Measurements from ENCODE around the gene WNT11. TPM values are rescaled to one million over a fixed set of nuclear protein-coding genes. Genes with fewer than 3 reads are reported as not detected.

WNT11 gene
- total RNA-seq, 1 donor from 2014 or later: 22.8 TPM

DNA sequence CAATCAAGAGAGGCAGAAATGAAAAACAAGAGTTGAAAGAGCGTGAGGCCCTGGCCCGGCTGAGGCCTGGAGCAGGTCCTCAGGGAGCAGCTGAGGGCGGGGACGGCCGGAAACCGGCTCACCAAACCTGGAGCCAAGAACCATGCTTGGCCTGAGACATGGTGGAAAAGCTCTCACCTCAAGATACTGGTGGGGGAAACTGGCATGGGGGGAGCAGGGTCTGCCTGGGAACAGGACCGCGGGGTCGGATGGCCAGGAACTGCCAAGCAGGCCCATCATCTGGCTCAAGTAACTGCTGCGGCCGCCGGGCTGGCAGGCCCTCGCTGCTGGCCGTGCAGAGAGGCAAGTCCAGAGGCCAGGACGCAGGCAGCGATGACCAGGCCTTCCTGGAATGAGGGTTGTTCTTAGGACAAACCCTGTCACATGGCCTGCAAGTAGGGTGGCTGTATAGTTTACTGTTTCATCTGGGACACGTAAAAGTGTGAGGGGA, 18.9 kb upstream of the WNT11 start:
- H3K36me3 Mint-ChIP-seq: no peaks in the 10 kb centered on the region
- no peak overlapping the region for H3K27ac Mint-ChIP-seq
- H3K4me1 Mint-ChIP-seq: no peaks in the 10 kb centered on the region
- H3K27me3 Mint-ChIP-seq (ENCODE audit: low read depth): no peaks in the 10 kb centered on the region
- no peak for TF ChIP-seq CTCF (IDR thresholded peaks at IDR 0.05; ENCODE audit: unreplicated experiment)
- no peaks in the 10 kb centered on the region for H3K9me3 Mint-ChIP-seq
- no peak overlapping the region for H3K4me3 Mint-ChIP-seq
- DNase-seq (ENCODE audit: low spot score in 2 of 2, unreplicated experiment in 2 of 2): no peak

DNA sequence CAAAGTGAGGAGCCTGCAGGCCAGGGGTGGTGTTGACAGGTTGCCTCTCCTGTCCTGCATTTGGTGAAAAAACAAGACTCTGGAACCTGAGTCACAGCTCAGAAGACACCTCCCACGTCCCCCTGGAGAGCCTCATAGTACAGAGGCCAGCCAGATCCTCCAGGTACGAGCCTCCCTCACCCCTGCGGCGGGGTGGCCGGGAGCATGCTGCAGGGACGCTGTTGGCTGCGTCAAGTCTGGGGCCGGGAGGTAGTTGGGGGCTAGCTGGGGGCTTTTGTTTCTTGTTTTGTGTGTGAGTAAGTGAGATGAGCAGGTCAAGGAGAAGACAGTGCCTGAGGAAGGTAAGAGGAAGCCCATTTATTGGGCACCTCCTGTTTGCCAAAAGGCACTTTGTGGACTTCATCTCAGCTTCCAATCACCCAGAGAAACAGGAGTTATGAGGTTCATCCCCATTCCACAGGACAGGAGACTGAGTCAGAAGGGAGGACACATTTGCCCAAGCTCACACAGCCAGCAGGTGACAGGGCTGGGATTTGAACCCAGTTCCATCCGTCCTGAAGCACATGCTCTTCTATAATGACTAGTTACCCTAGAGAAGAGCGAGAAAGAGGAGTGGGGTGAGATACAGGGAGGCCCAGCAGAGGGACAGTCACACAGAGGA, 18.3 kb upstream of the WNT11 start:
- Mint-ChIP-seq H3K9me3 (no peaks in the 10 kb centered on the region), H3K27ac (no peak overlapping the region), H3K27me3 (ENCODE audit: low read depth) (no peaks in the 10 kb centered on the region), H3K4me1 (no peaks in the 10 kb centered on the region), H3K4me3 (no peak overlapping the region), H3K36me3 (no peaks in the 10 kb centered on the region)
- TF ChIP-seq CTCF (IDR thresholded peaks at IDR 0.05; ENCODE audit: unreplicated experiment): no peak
- DNase-seq (ENCODE audit: low spot score in 2 of 2, unreplicated experiment in 2 of 2): no peak

DNA sequence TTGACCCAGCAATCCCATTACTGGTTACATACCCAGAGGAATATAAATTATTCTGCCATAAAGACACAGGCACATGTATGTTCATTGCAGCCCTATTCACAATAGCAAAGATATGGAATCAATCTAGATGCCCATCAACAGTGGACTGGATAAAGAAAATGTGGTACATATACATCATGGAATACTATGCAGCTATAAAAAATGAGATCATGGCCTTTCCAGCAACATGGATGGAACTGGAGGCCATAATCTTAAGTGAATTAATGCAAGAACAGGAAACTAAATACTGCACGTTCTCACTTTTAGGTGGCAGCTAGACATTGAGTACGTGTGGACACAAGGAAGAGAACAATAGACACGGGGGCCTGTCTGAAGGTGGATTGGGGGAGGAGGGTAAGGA, 15.1 kb upstream of the WNT11 start:
- Mint-ChIP-seq H3K27me3 (ENCODE audit: low read depth) (no peaks in the 10 kb centered on the region), H3K4me3 (no peak overlapping the region), H3K36me3 (no peaks in the 10 kb centered on the region), H3K4me1 (peaks cover 10% of the 10 kb centered on the region), H3K9me3 (no peaks in the 10 kb centered on the region), H3K27ac (no peak overlapping the region)
- DNase-seq (ENCODE audit: low spot score in 2 of 2, unreplicated experiment in 2 of 2): no peak
- no peak for TF ChIP-seq CTCF (IDR thresholded peaks at IDR 0.05; ENCODE audit: unreplicated experiment)

DNA sequence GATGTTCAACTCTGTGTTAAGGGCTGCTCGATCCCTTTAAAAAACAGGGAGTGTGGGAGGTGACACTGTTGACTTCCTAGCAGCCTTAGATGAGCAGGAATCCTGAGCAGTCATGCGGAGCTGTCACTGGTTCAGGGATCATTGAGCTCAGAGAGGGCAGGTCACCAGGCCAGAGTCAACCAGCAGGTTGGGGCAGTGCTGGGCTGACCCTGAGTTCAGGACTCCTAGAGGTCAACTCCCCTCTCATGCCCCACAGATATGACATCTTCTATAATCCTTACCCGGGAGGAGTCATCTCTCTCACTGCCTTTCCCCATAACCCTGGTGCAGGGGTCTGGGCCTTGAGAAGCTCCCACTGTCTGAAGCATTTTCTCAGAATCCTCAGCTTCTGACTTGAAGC, 12.9 kb upstream of the WNT11 start:
- no peak overlapping the region for H3K4me3 Mint-ChIP-seq

GRCh38 chr11:76218449-76219178, 12.3 kb upstream of the WNT11 start:
- H3K27ac Mint-ChIP-seq: no peak overlapping the region
- H3K4me3 Mint-ChIP-seq: no peak overlapping the region
- peaks cover 10% of the 10 kb centered on the region for H3K4me1 Mint-ChIP-seq
- TF ChIP-seq CTCF (IDR thresholded peaks at IDR 0.05; ENCODE audit: unreplicated experiment): no peak
- no peaks in the 10 kb centered on the region for H3K36me3 Mint-ChIP-seq
- H3K9me3 Mint-ChIP-seq: no peaks in the 10 kb centered on the region
- DNase-seq (ENCODE audit: low spot score in 2 of 2, unreplicated experiment in 2 of 2): no peak
- H3K27me3 Mint-ChIP-seq (ENCODE audit: low read depth): peaks cover 6% of the 10 kb centered on the region

More for the DNA sequence above, 12.9 kb upstream of the WNT11 start:
- Mint-ChIP-seq H3K9me3 (no peaks in the 10 kb centered on the region), H3K27me3 (ENCODE audit: low read depth) (peaks cover 3% of the 10 kb centered on the region), H3K36me3 (no peaks in the 10 kb centered on the region), H3K27ac (no peak overlapping the region), H3K4me1 (peaks cover 10% of the 10 kb centered on the region)
- DNase-seq (ENCODE audit: low spot score in 2 of 2, unreplicated experiment in 2 of 2): no peak
- no peak for TF ChIP-seq CTCF (IDR thresholded peaks at IDR 0.05; ENCODE audit: unreplicated experiment)

Measured in mesothelial cell of epicardium (in vitro differentiated cells).